HG03175 (cell line): ENCODE results near the gene RNF207.
"Not testable (repeated sequence)": the region's sequence is repeated elsewhere in the genome, so short reads cannot be mapped to it uniquely, and the experiment has no call there.

Source experiments
- ATAC-seq: cut with Tn5 transposase; IDR thresholded peaks from one replicate; pipeline ENCODE4 v1.9.1; 2021; ENCODE audit warnings: mild to moderate bottlenecking, moderate library complexity; ENCODE audit not compliant: unreplicated experiment

The RNF207 gene

DNA sequence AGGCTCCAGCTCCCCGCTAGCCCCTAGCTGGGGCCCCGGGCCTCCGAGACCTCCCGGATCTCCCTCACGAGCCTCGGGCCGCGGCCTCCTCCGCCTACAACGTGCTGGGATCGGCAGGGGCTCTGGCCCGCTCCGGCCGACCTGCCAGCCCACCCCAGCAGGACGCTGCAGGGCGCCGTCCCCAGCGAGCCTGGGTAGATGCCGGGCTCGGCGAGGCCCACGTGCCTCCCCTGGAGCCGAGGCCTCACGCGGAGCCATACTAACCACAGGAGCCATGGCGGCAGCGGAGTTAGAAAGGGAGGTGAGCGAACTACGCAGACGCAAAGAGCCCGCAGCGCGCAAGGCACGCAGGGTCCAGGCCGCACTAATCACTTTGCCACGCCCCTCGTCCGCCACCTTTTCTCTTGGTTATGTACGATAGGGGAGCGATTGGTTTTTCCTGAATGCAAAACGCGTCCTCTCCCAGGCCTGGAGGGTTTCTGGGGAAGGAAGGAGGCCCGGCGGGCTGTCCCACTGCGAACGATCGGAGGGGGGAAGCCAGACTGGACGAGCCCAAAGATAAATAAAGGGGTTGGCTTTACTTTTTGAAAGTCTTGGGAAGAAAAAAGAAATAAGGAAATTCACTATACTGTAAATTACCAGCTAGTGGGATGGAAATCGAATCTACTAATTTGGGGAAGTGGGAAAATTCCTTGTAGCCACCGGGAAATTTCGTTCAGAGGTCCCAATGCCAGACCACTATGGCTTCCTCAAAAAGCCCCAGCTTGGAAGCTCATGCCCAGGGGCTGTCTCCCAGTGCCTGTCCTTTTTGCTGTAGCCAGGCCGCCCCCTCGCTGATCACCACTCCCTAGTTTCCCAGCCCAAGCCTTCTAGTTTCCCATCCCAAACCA is 6.4 kb upstream of the RNF207 start, which contains the start of gene RPL22:
RPL22 (minus strand) TSS at position 298 of the 890 bp plus-strand sequence; CDS start at position 276, 22 bp downstream.
- peak; percentile 95 for ATAC-seq

DNA sequence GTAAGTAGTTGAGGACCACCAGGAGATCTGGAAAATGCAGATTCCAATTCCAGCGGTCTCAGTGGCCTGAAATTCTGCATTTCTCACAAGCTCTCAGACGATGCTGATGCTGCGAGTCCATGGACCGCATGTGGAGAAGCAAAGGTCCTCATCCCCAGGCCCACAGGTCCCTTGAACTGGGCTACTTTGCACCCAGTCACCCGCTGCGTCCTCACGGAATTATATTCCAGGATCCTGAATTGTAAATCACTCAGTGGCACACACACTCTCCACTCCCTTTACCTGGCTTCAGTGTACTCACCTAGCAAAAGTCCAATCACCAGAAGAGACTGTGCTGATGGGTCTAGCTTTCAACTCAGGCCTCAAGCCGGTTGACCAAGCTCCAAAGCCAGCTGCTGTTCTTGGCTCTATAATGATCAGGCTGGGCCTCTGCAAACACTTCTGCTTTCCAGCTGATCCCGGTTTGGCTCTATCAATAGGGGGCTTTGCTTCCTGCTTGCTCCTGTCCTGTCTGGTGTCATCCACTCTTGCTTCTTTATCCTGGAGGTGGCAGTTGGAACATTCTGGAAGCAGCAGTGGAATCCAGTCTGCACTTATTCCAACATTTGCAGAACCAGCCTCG is 5.6 kb upstream of the RNF207 start:
- no peak for ATAC-seq

DNA sequence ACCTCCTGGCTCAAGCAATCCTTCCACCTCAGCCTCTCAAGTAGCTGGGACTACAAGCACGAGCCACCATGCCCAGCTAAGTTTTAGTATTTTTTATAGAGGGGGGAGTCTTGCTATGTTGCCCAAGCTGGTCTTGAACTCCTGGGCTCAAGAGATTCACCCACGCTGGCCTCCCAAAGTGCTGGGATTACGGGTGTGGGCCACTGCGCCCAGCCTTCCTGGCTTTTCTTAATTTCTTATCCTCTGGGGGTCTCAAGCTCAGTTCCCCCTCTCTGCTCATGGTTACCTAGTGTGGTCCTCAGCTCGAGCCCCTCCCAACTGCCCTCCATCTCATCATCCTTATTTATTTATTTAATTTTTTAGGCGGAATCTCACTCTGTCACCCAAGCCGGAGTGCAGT is 3.7 kb upstream of the RNF207 start:
- ATAC-seq = no peak

DNA sequence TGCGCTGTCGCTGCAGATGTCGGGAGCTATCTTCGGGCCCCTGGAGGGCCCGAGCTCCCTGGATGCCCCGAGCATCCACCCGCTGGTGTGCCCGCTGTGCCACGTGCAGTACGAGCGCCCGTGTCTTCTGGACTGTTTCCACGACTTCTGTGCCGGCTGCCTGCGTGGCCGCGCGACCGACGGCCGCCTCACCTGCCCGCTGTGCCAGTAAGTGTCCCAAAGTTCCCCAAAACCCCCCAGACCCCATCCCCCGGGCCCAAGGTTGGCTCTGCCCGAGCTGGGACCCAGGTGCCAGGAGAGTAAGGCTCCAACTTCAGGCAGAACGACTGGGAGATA is 569 bp downstream of the RNF207 start:
- ATAC-seq = no peak

DNA sequence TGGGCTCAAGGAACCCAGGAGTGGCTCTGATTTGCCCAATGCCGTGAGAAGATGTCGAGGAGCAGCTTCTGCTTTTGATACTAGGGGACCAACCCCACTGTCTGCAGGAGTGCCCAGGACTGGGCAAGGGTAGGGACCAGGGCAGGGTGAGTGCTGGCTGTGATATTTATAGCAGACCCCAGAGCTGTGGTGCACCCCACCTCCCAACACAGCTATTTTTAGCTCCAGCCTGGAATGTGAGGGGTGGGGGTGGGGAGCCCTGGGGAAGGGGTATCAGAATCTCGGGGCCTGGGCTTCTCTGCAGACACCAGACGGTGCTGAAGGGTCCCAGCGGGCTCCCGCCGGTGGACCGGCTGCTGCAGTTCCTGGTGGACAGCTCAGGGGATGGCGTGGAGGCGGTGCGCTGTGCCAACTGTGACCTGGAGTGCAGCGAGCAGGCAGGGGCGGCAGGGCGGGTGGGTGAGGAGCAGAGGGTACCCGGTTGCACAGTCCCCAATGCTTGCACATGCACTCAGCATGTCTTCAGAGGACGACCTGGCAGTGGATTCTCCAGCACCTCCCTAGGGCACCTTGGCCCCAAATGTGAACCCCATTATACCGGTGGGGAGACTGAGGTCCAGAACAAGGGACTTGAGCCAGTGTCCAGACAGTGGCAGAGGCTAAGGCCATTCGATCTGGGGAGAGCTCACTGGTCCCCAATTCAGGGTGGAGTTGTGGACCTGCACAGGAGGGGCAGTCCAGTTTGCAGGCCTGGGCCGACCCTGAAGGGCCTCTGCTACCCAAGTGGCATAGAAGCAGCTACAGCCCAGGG is 1.4 kb downstream of the RNF207 start:
- ATAC-seq = no peak

DNA sequence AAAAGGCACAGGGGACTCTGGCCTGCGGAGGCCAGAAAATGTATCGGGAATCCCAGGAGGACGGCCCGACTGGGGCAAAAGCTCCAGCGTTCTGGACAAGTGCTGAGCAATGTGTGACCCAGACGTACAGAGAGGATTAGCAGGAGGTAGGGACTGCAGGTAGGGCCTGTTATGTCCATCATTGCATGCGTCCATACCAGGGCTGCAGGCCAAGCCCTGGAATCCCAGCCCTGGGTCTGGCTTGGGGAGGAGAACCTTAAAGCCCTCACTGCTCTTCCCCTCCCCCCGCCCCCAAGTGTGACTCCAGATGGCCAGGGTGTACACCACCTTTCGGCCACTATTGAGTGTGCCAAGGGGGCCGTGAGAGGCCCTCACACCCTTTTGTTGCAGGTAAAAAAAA is 2.0 kb downstream of the RNF207 start:
- ATAC-seq = no peak

DNA sequence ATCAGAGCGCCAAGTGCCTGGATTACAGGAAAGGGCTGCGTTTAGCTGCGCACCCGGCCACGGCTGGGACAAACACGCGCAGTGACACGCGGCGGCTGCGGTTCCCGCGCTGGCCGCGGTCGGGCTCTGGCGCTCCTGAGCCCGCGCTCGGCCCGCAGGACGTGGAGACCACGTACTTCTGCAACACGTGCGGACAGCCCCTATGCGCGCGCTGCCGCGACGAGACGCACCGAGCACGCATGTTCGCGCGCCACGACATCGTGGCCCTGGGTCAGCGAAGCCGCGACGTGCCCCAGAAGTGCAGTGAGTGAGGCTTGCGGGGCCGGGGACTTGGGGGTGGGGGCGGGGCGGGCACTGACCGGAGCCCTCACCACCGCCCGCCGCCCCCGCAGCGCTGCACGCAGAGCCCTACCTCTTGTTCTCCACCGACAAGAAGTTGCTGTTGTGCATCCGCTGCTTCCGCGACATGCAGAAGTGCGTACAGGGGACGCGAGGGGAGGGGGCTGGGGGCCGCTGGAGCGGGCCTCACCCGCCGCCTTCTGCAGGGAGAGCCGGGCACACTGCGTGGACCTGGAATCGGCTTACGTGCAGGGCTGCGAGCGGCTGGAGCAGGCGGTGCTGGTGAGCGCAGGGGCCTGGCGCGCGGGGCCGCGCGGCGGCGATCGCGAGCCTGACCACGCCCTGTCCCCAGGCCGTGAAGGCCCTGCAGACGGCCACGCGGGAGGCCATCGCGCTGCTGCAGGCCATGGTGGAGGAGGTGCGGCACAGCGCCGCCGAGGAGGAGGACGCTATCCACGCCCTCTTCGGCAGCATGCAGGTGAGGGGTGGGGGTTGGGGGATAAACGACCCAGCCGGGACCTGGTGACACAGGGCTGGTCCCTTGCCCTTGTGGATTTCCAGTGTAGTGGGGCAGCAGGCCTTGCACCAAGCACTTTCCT is 3.1 kb downstream of the RNF207 start:
- no peak for ATAC-seq

DNA sequence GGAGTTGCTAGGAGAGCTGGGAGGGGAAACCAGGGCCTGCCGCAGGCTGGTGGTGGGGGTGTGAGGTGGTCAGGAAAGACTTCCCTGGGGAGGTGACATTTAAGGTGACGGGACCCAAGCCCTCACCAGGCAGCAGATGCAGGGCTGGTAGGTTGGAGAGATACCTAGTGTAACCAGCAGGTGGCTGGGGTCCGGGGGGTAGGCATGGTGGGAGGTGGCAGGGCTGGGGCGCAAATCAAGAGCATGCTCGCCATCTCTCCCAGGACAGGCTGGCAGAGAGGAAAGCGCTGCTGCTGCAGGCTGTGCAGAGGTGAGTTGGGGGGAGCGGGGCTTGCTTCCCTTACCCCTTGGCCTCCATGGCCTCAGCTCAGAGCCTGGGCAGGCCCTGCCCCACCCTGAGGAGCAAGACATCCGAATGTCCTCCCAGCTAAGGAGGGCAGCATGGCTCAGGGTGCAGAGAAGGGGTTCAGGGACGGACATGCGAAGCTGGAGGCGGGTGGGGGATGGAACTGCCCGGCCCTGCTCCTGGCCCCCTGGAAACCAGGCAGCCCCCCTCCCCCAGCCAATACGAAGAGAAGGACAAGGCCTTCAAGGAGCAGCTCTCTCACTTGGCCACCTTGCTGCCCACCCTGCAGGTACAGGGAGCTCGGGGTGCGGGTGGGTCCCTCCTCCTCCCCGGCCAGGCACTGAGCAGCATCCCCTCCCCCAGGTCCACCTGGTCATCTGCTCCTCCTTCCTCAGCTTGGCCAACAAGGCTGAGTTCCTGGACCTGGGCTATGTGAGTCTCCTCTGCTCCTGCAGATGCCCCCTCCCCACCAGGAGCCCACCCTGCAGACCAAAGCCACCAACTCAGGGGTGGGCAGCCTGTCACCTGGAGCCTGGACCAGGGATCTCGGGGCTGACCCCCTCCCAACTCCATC is 4.0 kb downstream of the RNF207 start:
- no peak for ATAC-seq

DNA sequence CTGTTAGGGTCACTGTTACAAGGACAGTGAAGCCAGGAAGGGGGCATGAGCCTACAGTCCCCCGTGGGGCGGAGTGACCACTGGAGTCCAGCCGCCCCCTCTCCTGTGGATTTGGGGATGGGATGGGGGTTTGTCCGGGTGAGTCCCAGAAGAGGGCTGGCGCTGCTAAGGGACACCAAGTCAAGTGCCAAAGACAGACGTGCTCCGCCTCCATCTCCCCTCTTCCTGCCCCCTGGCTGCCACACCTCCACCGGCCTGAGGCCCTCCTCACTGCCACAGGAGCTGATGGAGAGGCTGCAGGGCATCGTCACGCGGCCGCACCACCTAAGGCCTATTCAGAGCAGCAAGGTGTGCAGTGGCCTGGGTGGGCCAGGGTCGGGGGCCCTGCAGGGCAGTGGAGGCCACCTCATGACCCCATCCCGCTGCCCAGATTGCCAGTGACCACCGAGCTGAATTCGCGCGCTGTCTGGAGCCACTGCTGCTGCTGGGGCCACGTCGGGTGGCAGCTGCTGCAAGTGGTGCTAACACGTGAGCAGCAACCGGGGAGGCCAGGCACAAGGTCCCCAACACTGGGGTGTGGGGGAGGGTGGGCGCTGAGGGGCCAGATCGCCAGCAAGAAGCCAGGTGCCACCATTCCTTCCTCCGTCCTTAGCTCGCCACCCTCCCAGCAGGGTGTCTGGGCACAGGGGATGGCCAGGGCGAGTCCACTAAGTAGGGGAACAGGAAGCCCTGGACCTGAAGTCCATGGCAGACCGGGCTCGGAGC is 4.9 kb downstream of the RNF207 start:
- no peak for ATAC-seq

DNA sequence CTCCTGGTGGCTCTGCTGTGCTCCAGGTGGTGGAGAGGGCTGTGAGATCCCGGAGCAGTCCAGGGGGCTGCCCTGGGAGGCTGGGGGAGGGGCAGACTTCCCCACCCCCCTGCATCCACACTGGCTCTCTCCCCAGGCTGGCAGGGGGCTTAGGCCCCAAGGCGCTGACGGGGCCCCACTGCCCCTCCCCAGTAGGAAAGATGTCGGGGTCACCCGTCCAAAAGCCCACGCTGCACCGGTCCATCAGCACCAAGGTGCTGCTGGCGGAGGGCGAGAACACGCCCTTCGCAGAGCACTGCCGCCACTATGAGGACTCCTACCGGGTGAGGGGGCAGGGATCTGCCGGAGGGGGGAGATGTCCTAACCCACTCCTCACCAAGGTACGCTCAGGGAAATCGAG is 5.8 kb downstream of the RNF207 start:
- ATAC-seq = no peak

DNA sequence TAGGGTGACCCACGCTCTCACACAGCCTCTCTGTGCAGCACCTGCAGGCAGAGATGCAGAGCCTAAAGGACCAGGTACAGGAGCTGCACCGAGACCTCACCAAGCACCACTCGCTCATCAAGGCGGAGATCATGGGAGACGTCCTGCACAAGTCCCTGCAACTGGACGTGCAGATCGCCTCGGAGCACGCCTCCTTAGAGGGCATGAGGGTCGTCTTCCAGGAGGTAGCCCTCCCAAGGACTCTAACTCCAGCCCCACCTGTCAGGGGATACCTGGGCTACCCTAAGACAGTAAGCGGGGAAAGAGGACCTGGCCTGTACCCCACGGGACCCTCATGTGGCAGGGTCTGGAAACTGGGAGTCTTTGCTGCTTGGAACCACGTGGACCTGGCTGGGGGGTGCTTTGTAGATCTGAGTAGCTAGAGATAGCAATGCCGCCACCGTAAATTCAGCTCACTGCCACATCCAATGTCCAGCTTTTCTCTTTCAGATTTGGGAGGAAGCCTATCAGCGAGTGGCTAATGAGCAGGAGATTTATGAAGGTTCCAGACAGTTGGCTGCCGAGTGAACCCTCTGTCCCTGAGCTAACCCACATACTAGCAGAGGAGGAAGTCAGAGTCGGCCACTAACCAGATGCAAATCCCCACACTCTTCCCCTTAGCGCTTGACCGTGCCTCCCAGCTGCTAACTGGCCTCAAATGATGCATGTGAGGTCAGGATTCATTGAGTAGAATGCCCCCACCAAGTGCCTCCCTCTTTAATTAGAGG is 6.5 kb downstream of the RNF207 start:
- no peak for ATAC-seq

DNA sequence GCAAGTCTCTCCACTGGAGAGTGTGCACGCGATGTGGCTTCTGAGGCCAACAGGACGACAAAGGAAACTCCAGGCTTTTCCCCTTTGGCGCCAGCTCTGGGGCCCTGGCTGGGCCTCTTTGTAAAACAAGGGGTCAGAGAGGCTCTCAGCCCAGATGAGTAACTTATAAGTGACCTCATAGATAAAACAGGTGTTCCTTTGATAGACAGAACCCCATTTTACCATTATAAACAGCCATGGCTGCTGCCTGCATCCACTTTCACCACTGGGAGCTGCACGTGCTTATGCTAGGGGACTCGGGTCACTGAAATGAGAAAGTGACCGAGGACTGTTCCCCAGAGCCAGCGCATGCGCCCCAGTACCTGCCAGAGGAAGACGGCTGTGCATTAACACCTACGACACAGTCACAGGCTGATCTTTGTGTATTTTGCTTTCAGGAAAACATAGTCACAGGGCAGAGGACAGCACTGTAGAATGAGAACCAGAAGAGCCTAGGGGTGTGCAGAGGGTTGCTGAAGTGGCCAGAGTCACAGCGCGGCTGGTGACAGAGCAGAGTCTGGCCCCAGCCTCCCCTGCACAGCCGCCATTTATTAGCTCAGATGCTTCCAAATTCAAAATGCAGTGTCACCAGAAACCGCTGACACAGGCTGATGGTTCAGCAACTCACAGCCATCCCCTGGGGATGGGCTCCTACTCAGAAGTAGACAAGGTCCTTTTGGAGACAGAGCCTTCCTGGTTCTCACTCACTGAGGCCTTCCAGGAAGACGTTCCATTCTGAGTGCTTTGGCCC is 12.7 kb downstream of the RNF207 start:
- no peak for ATAC-seq

DNA sequence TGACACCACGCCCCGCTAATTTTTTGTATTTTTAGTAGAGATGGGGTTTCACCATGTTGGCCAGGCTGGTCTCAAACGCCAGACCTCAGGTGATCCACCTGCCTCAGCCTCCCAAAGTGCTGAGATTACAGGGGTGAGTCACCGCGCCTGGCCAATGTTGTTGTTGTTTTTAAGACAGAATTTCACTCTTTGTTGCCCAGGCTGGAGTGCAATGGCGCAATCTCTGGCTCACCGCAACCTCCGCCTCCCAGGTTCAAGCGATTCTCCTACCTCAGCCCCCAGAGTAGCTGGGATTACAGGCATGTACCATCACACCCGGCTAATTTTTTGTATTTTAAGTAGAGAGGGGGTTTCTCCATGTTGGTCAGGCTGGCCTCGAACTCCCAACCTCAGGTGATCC is 13.7 kb downstream of the RNF207 start:
- ATAC-seq = not testable (repeated sequence)

DNA sequence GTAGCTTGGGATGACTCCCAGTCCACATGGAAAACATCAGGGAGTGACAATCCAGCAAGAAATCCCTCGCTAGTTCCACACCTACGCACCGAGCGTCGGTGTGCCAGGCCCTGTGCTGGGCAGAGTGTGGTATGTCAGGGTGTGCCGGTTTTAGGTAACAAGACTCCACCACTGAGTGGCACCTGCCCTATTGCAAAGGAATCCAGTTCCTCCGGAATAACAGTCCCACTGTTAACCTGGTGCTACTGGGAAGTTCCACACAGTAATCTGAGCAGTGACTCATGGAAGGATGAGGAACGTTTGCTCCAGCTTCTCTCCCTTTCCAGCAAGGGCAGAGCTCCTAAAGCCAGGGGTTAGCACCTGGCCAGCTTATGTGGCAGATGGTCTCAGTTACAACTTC is 14.3 kb downstream of the RNF207 start:
- ATAC-seq = no peak

DNA sequence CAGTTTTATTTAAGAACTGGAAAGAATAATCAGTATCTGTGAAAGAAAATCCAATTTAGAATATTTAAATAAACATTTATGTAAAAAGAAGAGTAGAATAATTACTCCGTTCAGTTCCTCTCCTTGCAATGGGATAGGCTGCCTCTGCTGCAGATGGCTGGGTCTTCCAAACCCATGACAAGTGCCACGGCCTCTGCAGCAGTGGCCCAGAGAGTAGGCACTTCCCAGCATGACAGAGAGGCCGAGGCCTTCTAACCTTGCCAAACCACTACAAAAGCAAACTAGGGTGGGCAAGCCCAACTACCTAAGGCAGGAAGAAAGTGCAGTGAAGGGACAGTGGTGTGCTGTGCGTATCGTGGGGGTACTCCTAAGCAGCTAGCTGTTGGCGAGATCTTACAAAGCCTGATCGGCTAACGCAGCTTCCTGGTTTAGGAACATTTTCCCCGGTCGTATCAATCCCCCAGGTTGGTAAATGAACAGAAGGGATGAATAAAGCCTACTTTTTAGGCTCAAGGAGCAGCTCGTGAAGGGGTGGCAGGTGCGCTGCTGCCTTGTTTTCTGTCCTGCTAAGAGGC is 15.4 kb downstream of the RNF207 start:
- ATAC-seq = no peak

DNA sequence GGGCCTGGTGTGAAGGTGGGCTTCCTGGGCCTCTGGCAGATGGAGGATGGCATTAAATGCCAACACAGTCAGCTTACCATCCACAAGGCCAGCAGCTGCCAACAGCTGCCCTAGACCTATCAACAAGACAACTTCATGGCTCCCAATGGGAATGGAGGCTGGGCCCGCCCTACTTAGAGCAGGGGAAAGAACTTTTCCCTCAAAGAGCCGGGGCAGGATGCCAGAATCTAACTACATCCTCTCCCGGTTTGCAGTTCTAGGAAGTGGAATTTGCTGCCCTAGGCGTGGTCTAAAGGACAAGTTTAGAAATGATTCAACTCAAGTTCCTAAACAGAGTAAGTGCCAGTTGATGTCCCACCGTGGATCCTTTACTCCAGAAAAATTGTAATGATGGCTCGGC is 16.7 kb downstream of the RNF207 start:
- ATAC-seq = no peak

DNA sequence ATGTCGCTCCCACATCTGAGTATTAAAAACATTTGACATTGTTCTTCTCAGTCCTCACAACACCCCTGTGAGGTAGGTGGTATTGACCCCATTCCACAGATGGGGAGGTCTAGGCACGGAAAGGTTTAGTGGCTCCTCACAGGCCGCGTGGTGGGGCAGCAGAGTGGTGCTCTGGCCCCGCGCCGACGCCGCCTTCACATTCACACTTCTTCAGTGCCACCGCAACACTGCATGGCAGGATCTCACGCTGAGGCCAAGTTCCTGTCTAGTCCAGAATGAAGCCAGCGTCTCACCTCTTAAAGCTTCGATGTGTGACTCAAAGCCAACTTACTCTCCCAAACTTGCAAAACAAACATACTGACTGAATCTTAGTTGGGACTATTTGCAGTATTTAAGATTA is 17.7 kb downstream of the RNF207 start:
- no peak for ATAC-seq
